Ishikawa (cell line): ENCODE results near the gene PACS1.

Source experiments
- CEBPB ChIP-seq: IDR thresholded peaks from 2 replicates; pipeline ENCODE4 v1.6.1; 2012
- CREB1 ChIP-seq: IDR thresholded peaks from 2 replicates; pipeline ENCODE4 v1.6.1; 2012; ENCODE audit warnings: low read depth
- EP300 ChIP-seq: IDR thresholded peaks from 2 replicates; pipeline ENCODE4 v1.6.1; 2012; ENCODE audit warnings: borderline replicate concordance
- FOXM1 ChIP-seq: IDR thresholded peaks from 2 replicates; pipeline ENCODE4 v1.6.1; 2012; ENCODE audit warnings: low read depth, borderline replicate concordance
- RAD21 ChIP-seq: IDR thresholded peaks from 2 replicates; pipeline ENCODE4 v1.6.1; 2012; ENCODE audit warnings: low read depth
- TAF1 ChIP-seq: IDR thresholded peaks from 2 replicates; pipeline ENCODE4 v1.6.1; 2012; ENCODE audit warnings: low read depth, mild to moderate bottlenecking
- TCF12 ChIP-seq: IDR thresholded peaks from 2 replicates; pipeline ENCODE4 v1.6.1; 2012; ENCODE audit warnings: low read depth
- TEAD4 ChIP-seq: IDR thresholded peaks from 2 replicates; pipeline ENCODE4 v1.6.1; 2012
- TF ChIP-seq, protein P1 (sequence below): IDR thresholded peaks from 2 replicates; pipeline ENCODE4 v1.6.1; 2012; ENCODE audit warnings: low read depth, mild to moderate bottlenecking
- TF ChIP-seq, protein P2 (sequence below): IDR thresholded peaks from 2 replicates; pipeline ENCODE4 v1.6.1; 2012

DNA sequence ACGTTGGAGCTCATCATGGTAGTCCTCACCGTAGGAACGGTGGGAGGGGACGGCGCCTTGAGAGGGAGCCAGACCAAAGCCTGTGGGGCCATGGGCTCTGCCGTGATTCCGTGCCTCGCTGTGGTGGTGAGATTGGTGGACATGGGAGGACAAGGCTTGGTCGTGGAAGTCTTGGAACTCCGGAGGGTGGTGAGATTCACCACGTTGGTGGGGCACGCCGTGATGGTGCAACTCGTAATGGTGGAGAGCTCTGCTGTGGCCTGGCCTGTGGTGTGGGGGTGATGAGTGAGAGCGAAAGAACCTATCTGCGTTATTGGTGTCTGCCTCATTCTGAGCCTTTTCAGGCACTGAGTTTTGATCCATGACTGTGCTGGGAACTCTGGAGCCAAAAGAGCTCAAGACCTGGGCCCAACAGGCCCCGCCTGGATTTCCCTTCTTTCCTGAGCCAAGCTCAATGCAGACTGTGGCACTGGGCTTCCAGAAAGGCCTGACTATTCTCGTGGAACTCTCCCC lies 44.0 kb upstream of the PACS1 start, which contains the start of gene CATSPER1:
- TF ChIP-seq, protein P1, sequence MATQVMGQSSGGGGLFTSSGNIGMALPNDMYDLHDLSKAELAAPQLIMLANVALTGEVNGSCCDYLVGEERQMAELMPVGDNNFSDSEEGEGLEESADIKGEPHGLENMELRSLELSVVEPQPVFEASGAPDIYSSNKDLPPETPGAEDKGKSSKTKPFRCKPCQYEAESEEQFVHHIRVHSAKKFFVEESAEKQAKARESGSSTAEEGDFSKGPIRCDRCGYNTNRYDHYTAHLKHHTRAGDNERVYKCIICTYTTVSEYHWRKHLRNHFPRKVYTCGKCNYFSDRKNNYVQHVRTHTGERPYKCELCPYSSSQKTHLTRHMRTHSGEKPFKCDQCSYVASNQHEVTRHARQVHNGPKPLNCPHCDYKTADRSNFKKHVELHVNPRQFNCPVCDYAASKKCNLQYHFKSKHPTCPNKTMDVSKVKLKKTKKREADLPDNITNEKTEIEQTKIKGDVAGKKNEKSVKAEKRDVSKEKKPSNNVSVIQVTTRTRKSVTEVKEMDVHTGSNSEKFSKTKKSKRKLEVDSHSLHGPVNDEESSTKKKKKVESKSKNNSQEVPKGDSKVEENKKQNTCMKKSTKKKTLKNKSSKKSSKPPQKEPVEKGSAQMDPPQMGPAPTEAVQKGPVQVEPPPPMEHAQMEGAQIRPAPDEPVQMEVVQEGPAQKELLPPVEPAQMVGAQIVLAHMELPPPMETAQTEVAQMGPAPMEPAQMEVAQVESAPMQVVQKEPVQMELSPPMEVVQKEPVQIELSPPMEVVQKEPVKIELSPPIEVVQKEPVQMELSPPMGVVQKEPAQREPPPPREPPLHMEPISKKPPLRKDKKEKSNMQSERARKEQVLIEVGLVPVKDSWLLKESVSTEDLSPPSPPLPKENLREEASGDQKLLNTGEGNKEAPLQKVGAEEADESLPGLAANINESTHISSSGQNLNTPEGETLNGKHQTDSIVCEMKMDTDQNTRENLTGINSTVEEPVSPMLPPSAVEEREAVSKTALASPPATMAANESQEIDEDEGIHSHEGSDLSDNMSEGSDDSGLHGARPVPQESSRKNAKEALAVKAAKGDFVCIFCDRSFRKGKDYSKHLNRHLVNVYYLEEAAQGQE, result no peak
- TF ChIP-seq EP300, result no peak
- TF ChIP-seq, protein P2, sequence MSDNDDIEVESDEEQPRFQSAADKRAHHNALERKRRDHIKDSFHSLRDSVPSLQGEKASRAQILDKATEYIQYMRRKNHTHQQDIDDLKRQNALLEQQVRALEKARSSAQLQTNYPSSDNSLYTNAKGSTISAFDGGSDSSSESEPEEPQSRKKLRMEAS, result no peak
- TF ChIP-seq RAD21, result no peak
- TF ChIP-seq TAF1, result no peak
- TF ChIP-seq FOXM1, result no peak
- no peak for TF ChIP-seq TEAD4
- TF ChIP-seq CEBPB, result no peak
- TF ChIP-seq CREB1, result no peak
- TF ChIP-seq TCF12, result no peak
